Sigmoid colon (tissue), 4 donors: ENCODE measurements around the gene MYO7A.

Experiments
- EP300 ChIP-seq, 4 donors: sonication (generic); formaldehyde crosslinking; IDR thresholded peaks; one replicate each; pipeline ENCODE4 v1.6.1; 2017; ENCODE audit warnings: antibody characterized with exemption in 4 of 4
- POLR2A ChIP-seq, 2 donors: fragments of 450-650 bp; IDR thresholded peaks; one replicate each; pipeline ENCODE4 v1.6.1; 2016; ENCODE audit warnings: antibody characterized with exemption in 2 of 2, mild to moderate bottlenecking in 2 of 2, moderate library complexity in 2 of 2
- POLR2AphosphoS5 ChIP-seq, 4 donors: sonication (generic); formaldehyde crosslinking; IDR thresholded peaks; one replicate each; pipeline ENCODE4 v1.6.1; 2017; ENCODE audit warnings: antibody characterized with exemption in 4 of 4
- TF ChIP-seq, protein P1 (sequence below), 4 experiments: fragments of 450-650 bp in 3 of 4; fragments of 200-600 bp in 1 of 4; IDR thresholded peaks; one replicate each; pipeline ENCODE4 v1.5.1; 2016 to 2019; ENCODE audit warnings: antibody characterized with exemption in 4 of 4, mild to moderate bottlenecking in 3 of 4, moderate library complexity in 2 of 4

DNA sequence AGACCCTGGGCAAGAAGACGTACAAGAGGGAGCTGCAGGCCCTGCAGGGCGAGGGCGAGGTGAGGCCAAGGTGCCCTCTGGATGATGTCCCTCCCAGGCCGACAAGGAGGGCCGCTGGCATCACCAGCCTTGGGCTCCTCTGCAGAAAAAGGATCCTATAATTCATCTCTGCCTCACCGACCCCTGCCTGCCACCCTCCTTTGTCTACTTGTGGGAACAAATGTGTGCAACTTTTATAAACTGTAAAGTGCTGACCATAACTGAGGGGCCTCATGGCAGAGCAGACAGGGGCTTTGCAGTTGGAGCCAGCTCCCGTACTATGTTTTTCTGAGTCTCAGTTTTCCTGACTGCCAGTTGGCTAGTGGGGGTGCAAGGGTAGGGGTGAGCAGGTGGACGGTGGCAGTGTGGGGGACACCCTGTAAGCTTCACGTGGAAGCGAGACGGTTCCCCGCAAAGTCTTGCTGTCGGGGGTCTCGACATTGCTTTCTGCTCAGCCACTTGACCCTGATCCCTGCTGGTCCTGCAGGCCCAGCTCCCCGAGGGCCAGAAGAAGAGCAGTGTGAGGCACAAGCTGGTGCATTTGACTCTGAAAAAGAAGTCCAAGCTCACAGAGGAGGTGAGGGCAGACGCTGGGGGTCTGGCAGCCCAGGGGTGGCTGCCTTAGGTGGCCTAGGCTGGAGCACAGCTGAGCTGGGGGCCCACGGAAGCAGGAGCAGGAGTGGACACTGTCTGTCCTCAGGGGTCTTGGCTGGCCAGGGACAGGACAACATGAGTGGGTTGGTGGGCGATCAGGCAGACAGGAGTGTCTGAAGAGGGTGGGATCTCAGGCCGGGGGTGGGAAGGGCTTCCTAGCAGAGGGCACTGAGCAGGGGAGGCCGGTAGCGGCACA is 54.7 kb downstream of the MYO7A start:
- TF ChIP-seq, protein P1, sequence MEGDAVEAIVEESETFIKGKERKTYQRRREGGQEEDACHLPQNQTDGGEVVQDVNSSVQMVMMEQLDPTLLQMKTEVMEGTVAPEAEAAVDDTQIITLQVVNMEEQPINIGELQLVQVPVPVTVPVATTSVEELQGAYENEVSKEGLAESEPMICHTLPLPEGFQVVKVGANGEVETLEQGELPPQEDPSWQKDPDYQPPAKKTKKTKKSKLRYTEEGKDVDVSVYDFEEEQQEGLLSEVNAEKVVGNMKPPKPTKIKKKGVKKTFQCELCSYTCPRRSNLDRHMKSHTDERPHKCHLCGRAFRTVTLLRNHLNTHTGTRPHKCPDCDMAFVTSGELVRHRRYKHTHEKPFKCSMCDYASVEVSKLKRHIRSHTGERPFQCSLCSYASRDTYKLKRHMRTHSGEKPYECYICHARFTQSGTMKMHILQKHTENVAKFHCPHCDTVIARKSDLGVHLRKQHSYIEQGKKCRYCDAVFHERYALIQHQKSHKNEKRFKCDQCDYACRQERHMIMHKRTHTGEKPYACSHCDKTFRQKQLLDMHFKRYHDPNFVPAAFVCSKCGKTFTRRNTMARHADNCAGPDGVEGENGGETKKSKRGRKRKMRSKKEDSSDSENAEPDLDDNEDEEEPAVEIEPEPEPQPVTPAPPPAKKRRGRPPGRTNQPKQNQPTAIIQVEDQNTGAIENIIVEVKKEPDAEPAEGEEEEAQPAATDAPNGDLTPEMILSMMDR (IDR thresholded peaks at IDR 0.05) = no peak
- TF ChIP-seq EP300 (IDR thresholded peaks at IDR 0.05) = no peak
- TF ChIP-seq POLR2AphosphoS5 (IDR thresholded peaks at IDR 0.05) = no peak
- TF ChIP-seq POLR2A (IDR thresholded peaks at IDR 0.05) = no peak
